ENCODE results near the gene GPR183.

GRCh38 chr13:99327761-99328160 lies 20.6 kb upstream of the GPR183 start:
- TF ChIP-seq CTCF (IDR thresholded peaks at IDR 0.05; ENCODE audit: insufficient read depth, low read depth, low read length), result no peak
- TF ChIP-seq EZH2 (IDR thresholded peaks at IDR 0.05; ENCODE audit: insufficient read depth, low read length), result no peak
